Smooth muscle cell (in vitro differentiated cells): ENCODE results near the gene FAM83D. TPM values are rescaled to one million over a fixed set of nuclear protein-coding genes. Genes with fewer than 3 reads are reported as not detected.

ENCODE experiments used
- DNase-seq: peaks from one replicate; lab custom pipeline; 2025; ENCODE audit not compliant: unreplicated experiment; lab: John Stamatoyannopoulos, UW
- H2AFZ ChIP-seq: fragments of 200-600 bp; sonication (generic); 2 replicates; pipeline ENCODE4 v1.6.0; 2016; ENCODE audit warnings: antibody characterized with exemption, low read depth, mild to moderate bottlenecking
- H3F3A ChIP-seq: fragments of 200-600 bp; sonication (generic); 2 replicates; pipeline ENCODE4 v1.6.0; 2017; ENCODE audit warnings: antibody characterized with exemption, low read depth
- H3K27ac ChIP-seq: fragments of 200-600 bp; sonication (generic); 2 replicates; pipeline ENCODE4 v1.5.1; 2016; ENCODE audit warnings: low read depth, mild to moderate bottlenecking
- H3K27me3 ChIP-seq: fragments of 200-600 bp; sonication (generic); 2 replicates; pipeline ENCODE4 v1.6.1; 2016; ENCODE audit warnings: low read depth, mild to moderate bottlenecking
- H3K36me3 ChIP-seq: fragments of 200-600 bp; sonication (generic); 2 replicates; pipeline ENCODE4 v1.5.1; 2016; ENCODE audit warnings: low read depth
- H3K4me1 ChIP-seq: fragments of 200-600 bp; sonication (generic); 2 replicates; pipeline ENCODE4 v1.5.1; 2016; ENCODE audit warnings: low read depth
- H3K4me2 ChIP-seq: fragments of 200-600 bp; sonication (generic); 2 replicates; pipeline ENCODE4 v1.6.0; 2016; ENCODE audit warnings: mild to moderate bottlenecking
- H3K4me3 ChIP-seq: fragments of 200-600 bp; sonication (generic); 2 replicates; pipeline ENCODE4 v1.5.1; 2016; ENCODE audit warnings: mild to moderate bottlenecking
- H3K79me2 ChIP-seq: fragments of 200-600 bp; sonication (generic); 2 replicates; pipeline ENCODE4 v1.6.0; 2016; ENCODE audit warnings: low read depth, mild to moderate bottlenecking
- H3K9ac ChIP-seq: fragments of 200-600 bp; sonication (generic); 2 replicates; pipeline ENCODE4 v1.6.0; 2016; ENCODE audit warnings: low read depth
- H3K9me3 ChIP-seq: fragments of 200-600 bp; sonication (generic); replicated peaks from 2 replicates; pipeline ENCODE4 v1.5.1; 2016; ENCODE audit warnings: low read depth
- H4K20me1 ChIP-seq: fragments of 200-600 bp; sonication (generic); 2 replicates; pipeline ENCODE4 v1.6.0; 2016; ENCODE audit warnings: low read depth
- CTCF ChIP-seq: fragments of 200-600 bp; sonication (generic); IDR thresholded peaks from 2 replicates; pipeline ENCODE4 v1.5.1; 2017; ENCODE audit warnings: borderline replicate concordance, mild to moderate bottlenecking, antibody characterized with exemption; ENCODE audit not compliant: insufficient read depth, poor library complexity, severe bottlenecking
- WGBS: methylation state at CpG from one replicate; pipeline ENCODE4 v1.1.7; 2016; ENCODE audit warnings: low lambda C conversion rate; 5-methylcytosine and 5-hydroxymethylcytosine counted together
- polyA plus RNA-seq: library from polyadenylated mRNA; unstranded; fragments of >200 nt; fragmentation: Nextera tagmentation; extraction: Ambion mirVana; gene quantifications from 2 replicates; pipeline ENCODE4 v1.2.1, GENCODE V29; 2016
- total RNA-seq: library from RNA; depleted of rRNA; stranded (reverse); fragments of >200 nt; gene quantifications from 2 replicates; pipeline ENCODE4 v1.2.3, GENCODE V29; 2014

FAM83D gene
- total and polyA plus RNA-seq, 2 experiments from 2014 or later, result 5.7 to 10.7 TPM

- 48% methylated on average over 1 of the region's 1 CpG for WGBS
- H3K4me1 ChIP-seq, result no peaks in the 10 kb centered on the region
- H3K27me3 ChIP-seq, result no peaks in the 10 kb centered on the region
- H3K27ac ChIP-seq, result no peak overlapping the region
- no peak overlapping the region for H2AFZ ChIP-seq
- H3K79me2 ChIP-seq, result no peaks in the 10 kb centered on the region
- H4K20me1 ChIP-seq, result no peaks in the 10 kb centered on the region
- DNase-seq, result no peak
- no peaks in the 10 kb centered on the region for H3K9me3 ChIP-seq
- H3F3A ChIP-seq, result no peaks in the 10 kb centered on the region
- no peak overlapping the region for H3K4me2 ChIP-seq
- TF ChIP-seq CTCF, result no peak
- H3K36me3 ChIP-seq, result no peaks in the 10 kb centered on the region
- H3K4me3 ChIP-seq, result no peak overlapping the region
- no peak overlapping the region for H3K9ac ChIP-seq
Measured at GRCh38 chr20:38905375-38905774, 20.8 kb upstream of the FAM83D start.

GRCh38 chr20:38907918-38908677, 18.1 kb upstream of the FAM83D start:
- no peak overlapping the region for H3K4me2 ChIP-seq
- WGBS, result 90% methylated on average over 13 of the region's 13 CpGs
- H3K27me3 ChIP-seq, result no peaks in the 10 kb centered on the region
- no peaks in the 10 kb centered on the region for H3F3A ChIP-seq
- H3K79me2 ChIP-seq, result no peaks in the 10 kb centered on the region
- no peaks in the 10 kb centered on the region for H3K9me3 ChIP-seq
- no peak for TF ChIP-seq CTCF
- H3K4me3 ChIP-seq, result no peak overlapping the region
- H3K4me1 ChIP-seq, result no peaks in the 10 kb centered on the region
- no peak overlapping the region for H2AFZ ChIP-seq
- no peak for DNase-seq
- H3K27ac ChIP-seq, result no peak overlapping the region
- no peak overlapping the region for H3K9ac ChIP-seq
- no peaks in the 10 kb centered on the region for H3K36me3 ChIP-seq
- H4K20me1 ChIP-seq, result no peaks in the 10 kb centered on the region

- 98% methylated on average over 7 of the region's 7 CpGs for WGBS
- DNase-seq, result no peak
- no peaks in the 10 kb centered on the region for H3K4me1 ChIP-seq
Measured at GRCh38 chr20:38915355-38915754, 10.9 kb upstream of the FAM83D start.

More at GRCh38 chr20:38915355-38915754, 10.9 kb upstream of the FAM83D start:
- H3K4me3 ChIP-seq, result no peak overlapping the region
- no peak overlapping the region for H3K9ac ChIP-seq
- no peaks in the 10 kb centered on the region for H3K79me2 ChIP-seq
- H3K9me3 ChIP-seq, result no peaks in the 10 kb centered on the region
- H3K27me3 ChIP-seq, result peaks cover 15% of the 10 kb centered on the region
- H3F3A ChIP-seq, result no peaks in the 10 kb centered on the region
- no peak overlapping the region for H3K4me2 ChIP-seq
- H4K20me1 ChIP-seq, result no peaks in the 10 kb centered on the region
- no peaks in the 10 kb centered on the region for H3K36me3 ChIP-seq
- TF ChIP-seq CTCF, result no peak
- no peak overlapping the region for H2AFZ ChIP-seq
- no peak overlapping the region for H3K27ac ChIP-seq
